Measurements from ENCODE around the gene RIPPLY2. TPM values are rescaled to one million over a fixed set of nuclear protein-coding genes. Genes with fewer than 3 reads are reported as not detected.

The RIPPLY2 gene
- polyA plus RNA-seq, 3 donors, result not detected

GRCh38 chr6:83844170-83844569 lies 9.0 kb upstream of the RIPPLY2 start:
- H3K79me2 ChIP-seq (ENCODE audit: insufficient read depth, low read length), result no peaks in the 10 kb centered on the region
- Mint-ChIP-seq H3K4me1 (peaks cover 2% of the 10 kb centered on the region), H3K4me3 (no peak overlapping the region), H3K27ac (no peak overlapping the region), H3K9me3 (peaks cover 0 to 5% (median 2%) of the 10 kb centered on the region in 7 donors), H3K36me3 (no peaks in the 10 kb centered on the region), H3K27me3 (ENCODE audit: low read depth in 3 of 3) (peaks cover 3 to 10% (median 5%) of the 10 kb centered on the region in 3 donors)
- intact Hi-C loops (cut with micrococcal nuclease), result no loop called here
- WGBS (ENCODE audit: insufficient coverage), result no CpG with 5 or more reads among the region's 3 CpGs
- H3K9ac ChIP-seq (ENCODE audit: insufficient read depth, low read length, poor library complexity, severe bottlenecking), result no peak overlapping the region
- TF ChIP-seq CTCF (IDR thresholded peaks at IDR 0.05), result no peak
- peaks cover 0 to 4% of the 10 kb centered on the region in 2 donors for H3K27me3 ChIP-seq (ENCODE audit: control insufficient read depth in 2 of 2, insufficient read depth in 2 of 2, low read length in 2 of 2)
- no peaks in the 10 kb centered on the region for H4K20me1 ChIP-seq (ENCODE audit: insufficient read depth, low read length)
- no peaks in the 10 kb centered on the region for H3K4me1 ChIP-seq (ENCODE audit: control insufficient read depth in 1 of 2, insufficient read depth in 2 of 2, low read length in 2 of 2)
- no peak overlapping the region for H3K4me3 ChIP-seq (replicated peaks in 1 of 3; ENCODE audit: low read depth in 2 of 3, low read length in 3 of 3)
- no peaks in the 10 kb centered on the region for H3K36me3 ChIP-seq (replicated peaks in 1 of 2; ENCODE audit: control insufficient read depth in 1 of 2, insufficient read depth in 2 of 2, low read length in 2 of 2)
- H3K27ac ChIP-seq (ENCODE audit: low read depth in 1 of 2, low read length in 2 of 2), result no peak overlapping the region
- H3K4me2 ChIP-seq (replicated peaks; ENCODE audit: extremely low read depth, low read length, poor library complexity, severe bottlenecking), result no peak overlapping the region
- H3K9me3 ChIP-seq (replicated peaks in 1 of 2; ENCODE audit: control insufficient read depth in 1 of 2, insufficient read depth in 1 of 2, low read length in 2 of 2), result peaks cover 0 to 4% of the 10 kb centered on the region in 2 donors
- H2AFZ ChIP-seq (ENCODE audit: insufficient read depth, low read depth, low read length, poor library complexity, severe bottlenecking), result no peak overlapping the region
- DNase-seq, result no peak

- H3K27me3 Mint-ChIP-seq (ENCODE audit: low read depth in 3 of 3), result peaks cover 6 to 22% (median 14%) of the 10 kb centered on the region in 3 donors
- intact Hi-C loops (cut with micrococcal nuclease), result no loop called here
- TF ChIP-seq CTCF (IDR thresholded peaks at IDR 0.05), result no peak
Measured at GRCh38 chr6:83846291-83846690, 6.9 kb upstream of the RIPPLY2 start.

More at GRCh38 chr6:83846291-83846690, 6.9 kb upstream of the RIPPLY2 start:
- DNase-seq, result no peak
- no peaks in the 10 kb centered on the region for H3K9me3 ChIP-seq (replicated peaks in 1 of 2; ENCODE audit: control insufficient read depth in 1 of 2, insufficient read depth in 1 of 2, low read length in 2 of 2)
- peaks cover 0 to 4% (median 3%) of the 10 kb centered on the region in 7 donors for H3K9me3 Mint-ChIP-seq
- H4K20me1 ChIP-seq (ENCODE audit: insufficient read depth, low read length), result no peaks in the 10 kb centered on the region
- no peak overlapping the region for H3K27ac ChIP-seq (ENCODE audit: low read depth in 1 of 2, low read length in 2 of 2)
- H3K4me1 Mint-ChIP-seq, result peaks cover 3% of the 10 kb centered on the region
- H3K4me2 ChIP-seq (replicated peaks; ENCODE audit: extremely low read depth, low read length, poor library complexity, severe bottlenecking), result no peak overlapping the region
- H3K79me2 ChIP-seq (ENCODE audit: insufficient read depth, low read length), result no peaks in the 10 kb centered on the region
- H3K4me3 Mint-ChIP-seq, result peak overlapping the region in 1 of 2 donors; percentile 43
- H3K4me1 ChIP-seq (ENCODE audit: control insufficient read depth in 1 of 2, insufficient read depth in 2 of 2, low read length in 2 of 2), result no peaks in the 10 kb centered on the region
- H3K36me3 ChIP-seq (replicated peaks in 1 of 2; ENCODE audit: control insufficient read depth in 1 of 2, insufficient read depth in 2 of 2, low read length in 2 of 2), result no peaks in the 10 kb centered on the region
- H3K4me3 ChIP-seq (replicated peaks in 1 of 3; ENCODE audit: low read depth in 2 of 3, low read length in 3 of 3), result no peak overlapping the region
- WGBS (ENCODE audit: insufficient coverage), result no CpG with 5 or more reads among the region's 1 CpG
- no peak overlapping the region for H3K27ac Mint-ChIP-seq
- H3K27me3 ChIP-seq (ENCODE audit: control insufficient read depth in 2 of 2, insufficient read depth in 2 of 2, low read length in 2 of 2), result peaks cover 7 to 17% of the 10 kb centered on the region in 2 donors
- no peak overlapping the region for H3K9ac ChIP-seq (ENCODE audit: insufficient read depth, low read length, poor library complexity, severe bottlenecking)
- no peaks in the 10 kb centered on the region for H3K36me3 Mint-ChIP-seq
- no peak overlapping the region for H2AFZ ChIP-seq (ENCODE audit: insufficient read depth, low read depth, low read length, poor library complexity, severe bottlenecking)
